H1 (cell line): Measurements from ENCODE around the gene ADGRB3. TPM values are rescaled to one million over a fixed set of nuclear protein-coding genes. Genes with fewer than 3 reads are reported as not detected.

Source experiments
- E2F6 ChIP-seq: IDR thresholded peaks from 2 replicates; pipeline ENCODE4 v1.6.1; 2012; ENCODE audit warnings: inconsistent platforms
- RBBP5 ChIP-seq: IDR thresholded peaks from 2 replicates; pipeline ENCODE4 v1.7.1; 2012; ENCODE audit warnings: low read depth, mild to moderate bottlenecking, inconsistent platforms, low read length, moderate library complexity, borderline replicate concordance
- SP1 ChIP-seq: IDR thresholded peaks from 2 replicates; pipeline ENCODE4 v1.6.1; 2011; ENCODE audit warnings: low read depth, low read length
- TAF1 ChIP-seq: IDR thresholded peaks from 2 replicates; pipeline ENCODE4 v1.6.1; 2011; ENCODE audit warnings: mild to moderate bottlenecking, low read depth, low read length
- polyA plus RNA-seq, 7 experiments: library from polyadenylated mRNA; depleted of rRNA in 3 of 7; stranded (reverse) in 5 of 7; unstranded in 2 of 7; fragments of >200 nt in 5 of 7; fragments of 200-250 nt in 2 of 7; gene quantifications; 1 replicate in 5 of 7; 2 replicates in 1 of 7; 4 replicates in 1 of 7; pipeline versions ENCODE4 v1.2.1 to v1.2.3, GENCODE V29; 2011 to 2013; ENCODE audit warnings: missing spikeins in 2 of 7, mixed read lengths in 2 of 7
- total RNA-seq: library from RNA; stranded (reverse); fragmentation: NEBNext Ultra II Directional; extraction: Animal tissue kit (Norgen Biotek cat#: 25700); gene quantifications from 2 replicates; pipeline ENCODE4 v1.2.1, GENCODE V29; 2021

ADGRB3 gene
- total and polyA plus RNA-seq, 2 of the 8 experiments (the other 6 are each of a cell fraction or from before 2014, with no cell fraction given), result 0.35 to 1.2 TPM

- TF ChIP-seq E2F6, result no peak
- no peak for TF ChIP-seq SP1
- no peak for TF ChIP-seq TAF1
- TF ChIP-seq RBBP5, result no peak
Observed at GRCh38 chr6:69059413-69059812, 424.3 kb downstream of the ADGRB3 start (continued).
